GM18499 (cell line): ENCODE measurements around the gene EPB42.
"Not testable (repeated sequence)": the region's sequence is repeated elsewhere in the genome, so short reads cannot be mapped to it uniquely, and the experiment has no call there.

Experiments used
- ATAC-seq: cut with Tn5 transposase; IDR thresholded peaks from one replicate; pipeline ENCODE4 v1.9.1; 2021; ENCODE audit warnings: moderate number of reproducible peaks; ENCODE audit not compliant: insufficient read depth, unreplicated experiment

Gene EPB42

DNA sequence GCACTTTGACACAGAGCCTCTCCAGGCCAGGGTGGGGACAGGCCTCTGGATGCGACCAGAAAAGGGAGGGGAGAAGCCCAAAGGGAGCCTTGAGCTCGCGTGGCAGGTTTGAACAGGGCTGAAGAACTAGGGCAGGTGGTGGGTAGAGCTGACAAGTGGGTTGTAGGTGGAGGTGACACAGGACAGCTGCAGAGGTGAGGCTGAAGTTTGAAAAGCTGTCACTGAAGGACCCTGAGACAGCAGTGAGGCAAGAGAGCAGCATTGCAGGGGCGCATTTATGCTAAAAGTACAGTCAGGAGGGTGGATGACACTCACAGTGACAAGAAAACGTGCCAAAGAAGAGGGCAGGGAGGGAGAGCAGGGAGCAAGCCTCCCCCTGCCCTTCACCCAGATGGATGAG is 21.8 kb upstream of the EPB42 start:
- no peak for ATAC-seq

DNA sequence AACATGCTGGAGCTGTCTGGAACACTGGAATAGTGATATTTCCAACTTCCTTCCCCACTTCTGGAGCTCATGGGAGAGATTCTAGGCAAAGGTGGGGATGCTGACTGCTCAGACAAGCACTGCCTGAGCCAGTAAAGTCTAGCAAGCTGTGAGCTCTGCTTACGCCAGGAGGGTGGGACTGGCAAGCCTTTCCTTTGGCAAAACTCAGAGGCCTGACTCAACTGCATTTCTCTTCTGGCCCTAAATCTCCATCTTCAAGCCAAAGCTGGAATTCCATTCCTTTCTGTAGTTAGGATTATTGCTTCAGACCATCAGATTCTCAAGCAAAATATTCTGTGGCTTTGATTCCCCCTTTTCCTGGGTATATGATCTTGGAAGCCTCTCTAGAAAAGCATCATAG is 20.3 kb upstream of the EPB42 start:
- no peak for ATAC-seq

DNA sequence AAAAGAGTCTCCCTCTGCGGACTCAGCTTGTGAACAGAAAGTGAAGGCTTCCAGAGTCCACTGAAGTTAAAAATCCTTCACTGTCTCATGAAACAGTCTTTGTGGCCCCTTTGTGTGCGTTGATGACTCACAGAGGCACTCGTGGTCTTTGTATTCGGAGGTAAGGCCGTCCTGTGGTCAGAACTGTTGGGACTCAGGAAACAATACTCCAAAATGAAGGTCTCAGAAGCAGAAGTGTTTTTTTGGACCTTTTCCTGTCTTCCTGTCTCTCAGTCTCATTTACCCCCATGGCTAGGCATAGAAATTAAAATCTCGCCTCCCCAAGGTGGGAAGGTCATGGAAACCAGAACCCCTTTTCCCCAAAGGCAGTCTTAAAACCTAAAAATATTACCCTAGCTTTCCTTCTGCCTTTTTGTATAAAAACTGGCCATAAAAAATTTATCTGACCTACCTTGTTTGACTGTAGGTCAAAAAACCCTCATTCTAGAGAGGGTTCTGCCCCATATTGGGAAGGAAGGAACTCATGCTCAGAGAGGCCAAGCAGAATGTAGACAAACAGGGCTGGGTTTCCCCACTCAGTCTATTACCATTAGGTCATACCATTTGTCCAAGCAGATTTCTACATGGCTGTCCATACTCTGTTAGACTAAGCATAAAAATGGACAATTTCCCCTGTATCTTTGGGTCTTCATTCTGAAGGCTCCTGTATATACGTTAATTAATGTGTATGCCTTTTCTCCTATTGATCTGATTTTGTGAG is 19.1 kb upstream of the EPB42 start:
- no peak for ATAC-seq

DNA sequence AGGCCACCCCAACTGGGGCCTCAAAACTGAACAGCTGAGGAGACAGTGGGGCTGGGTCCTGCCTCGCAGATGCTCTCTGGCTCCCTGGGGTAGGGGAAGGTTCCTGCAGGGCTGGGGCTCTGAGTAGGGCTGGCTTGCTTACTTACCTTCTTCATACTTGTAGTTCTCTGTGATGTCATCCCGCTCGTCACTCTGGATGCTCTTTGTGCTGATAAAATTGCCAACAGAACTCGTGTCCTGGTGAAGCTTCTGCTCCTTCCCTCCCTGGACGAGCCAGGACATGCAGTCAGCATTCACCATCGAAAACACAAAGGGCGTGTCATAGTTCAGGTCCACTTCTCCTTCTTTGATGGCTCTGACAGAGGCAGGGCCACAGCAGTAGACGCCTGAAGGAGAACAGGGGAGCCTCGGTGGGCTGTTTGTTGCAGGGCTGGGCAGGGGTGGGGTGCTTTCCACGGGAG is 17.9 kb upstream of the EPB42 start:
- ATAC-seq = no peak

DNA sequence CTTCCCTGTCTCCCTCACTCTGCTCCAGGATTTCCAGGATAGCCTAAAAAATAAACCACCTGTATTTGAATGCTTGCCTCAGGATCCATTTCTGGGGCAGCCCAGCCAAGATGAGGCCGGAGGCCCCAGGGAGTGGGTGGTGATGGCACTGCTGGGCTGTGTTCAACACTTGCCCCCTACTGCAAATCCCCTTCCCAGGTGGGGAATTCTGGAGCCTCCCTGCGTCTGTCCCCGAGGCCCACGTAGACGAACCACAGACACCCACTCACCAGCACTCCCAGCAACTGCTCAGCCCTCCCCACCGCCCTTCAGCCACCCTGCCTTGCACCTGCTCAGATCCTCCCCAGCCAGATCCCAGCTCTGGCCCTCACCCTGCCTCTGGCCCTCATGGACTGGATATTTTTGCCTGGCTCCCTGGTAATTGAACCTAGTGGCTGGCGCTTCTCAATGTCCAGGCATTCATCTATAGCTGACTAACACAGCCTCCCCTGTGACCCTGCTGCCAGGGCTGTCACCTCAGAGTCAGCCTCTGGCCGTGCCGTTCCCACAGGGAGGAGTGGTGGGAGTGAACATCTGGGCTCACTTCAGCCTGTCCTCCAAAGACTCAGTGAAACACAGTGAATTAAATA is 17.1 kb upstream of the EPB42 start:
- ATAC-seq = no peak

DNA sequence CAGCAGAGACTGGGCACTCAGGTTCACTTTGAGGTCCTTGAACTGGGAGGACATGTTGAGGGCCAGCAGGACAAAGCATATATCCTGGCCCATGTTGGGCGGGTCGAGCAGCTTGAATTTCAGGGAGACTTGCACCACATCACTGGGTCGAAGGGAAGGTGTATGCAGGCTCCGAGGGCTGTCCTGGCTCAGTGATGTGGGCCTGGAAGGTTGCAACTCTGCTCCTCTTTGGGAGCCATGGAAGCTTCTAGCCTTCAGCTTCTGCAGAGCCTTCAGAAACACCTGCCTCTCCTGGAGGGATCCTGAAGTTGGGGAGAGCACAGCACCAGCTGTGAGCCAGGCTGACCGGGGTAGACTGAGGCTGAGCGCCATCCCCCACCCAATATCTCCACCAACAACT is 14.7 kb upstream of the EPB42 start:
- no peak for ATAC-seq

DNA sequence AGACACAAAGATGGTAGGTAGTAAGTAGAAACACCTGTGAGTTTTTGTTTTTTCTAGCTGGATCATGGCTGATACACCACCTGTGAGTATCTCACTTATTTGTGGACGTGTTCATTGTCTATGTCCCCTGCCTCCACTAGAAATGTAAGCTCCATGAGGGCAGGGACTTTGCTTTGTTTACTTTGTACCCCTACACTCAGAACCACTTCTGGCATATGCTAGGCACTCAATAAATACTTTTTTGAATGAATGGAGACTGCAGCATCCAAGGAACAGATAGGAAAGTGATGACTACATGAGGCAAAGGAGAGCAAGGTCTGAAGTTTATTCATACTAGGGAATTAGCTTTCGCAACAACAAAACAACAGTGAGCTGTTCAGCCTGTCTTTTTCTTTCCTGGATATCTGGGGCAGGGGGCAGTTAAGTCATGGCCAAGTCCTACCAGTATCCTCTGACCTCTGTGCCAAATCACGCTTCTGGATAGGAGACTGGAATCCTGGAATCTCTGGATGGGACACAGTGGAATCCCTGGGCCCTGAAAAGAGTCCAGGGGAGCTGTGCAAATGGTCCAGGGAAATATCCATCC is 11.6 kb upstream of the EPB42 start:
- ATAC-seq = no peak

DNA sequence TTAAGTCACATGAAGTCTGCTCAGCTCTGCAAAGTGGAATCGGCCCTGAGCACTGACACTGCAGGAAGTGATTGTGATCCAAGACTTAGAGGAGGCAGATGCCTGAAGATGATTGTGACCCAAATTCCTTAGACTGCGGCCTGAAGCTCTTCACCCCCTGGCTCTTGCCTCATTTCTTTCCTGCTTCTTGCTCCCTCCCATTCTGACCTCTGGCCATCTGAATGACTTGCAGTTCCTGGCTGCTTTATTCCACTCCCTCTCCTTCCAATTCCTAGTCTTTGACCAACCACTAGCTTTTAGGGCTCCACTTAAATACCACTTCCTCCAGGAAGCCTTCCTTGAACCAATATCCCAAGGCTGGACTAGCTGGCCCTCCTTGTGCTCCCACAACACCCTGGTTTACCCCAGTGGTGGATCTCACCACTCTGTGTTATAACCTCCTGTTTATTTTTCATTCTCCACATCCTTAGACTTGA is 9.9 kb upstream of the EPB42 start:
- no peak for ATAC-seq

DNA sequence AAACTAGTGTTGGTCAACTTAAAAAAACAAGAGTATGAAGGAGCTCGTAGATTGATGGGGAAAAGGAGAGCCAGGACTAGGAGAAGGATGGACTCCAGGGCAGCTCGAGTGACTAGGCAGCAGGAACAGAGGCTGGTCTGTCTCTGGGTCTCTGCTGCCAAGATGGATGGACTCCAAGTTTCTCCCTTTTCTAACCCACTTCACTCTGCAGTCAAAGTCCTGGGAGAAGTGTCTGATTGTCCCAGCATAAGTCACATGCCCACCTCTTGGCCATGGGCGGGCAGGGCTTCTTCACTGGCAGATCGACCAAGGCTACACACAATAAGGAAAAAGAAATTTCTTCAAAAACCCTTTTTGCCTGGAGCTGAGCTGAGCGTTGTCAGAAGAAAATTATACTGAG is 9.2 kb upstream of the EPB42 start:
- ATAC-seq = no peak

DNA sequence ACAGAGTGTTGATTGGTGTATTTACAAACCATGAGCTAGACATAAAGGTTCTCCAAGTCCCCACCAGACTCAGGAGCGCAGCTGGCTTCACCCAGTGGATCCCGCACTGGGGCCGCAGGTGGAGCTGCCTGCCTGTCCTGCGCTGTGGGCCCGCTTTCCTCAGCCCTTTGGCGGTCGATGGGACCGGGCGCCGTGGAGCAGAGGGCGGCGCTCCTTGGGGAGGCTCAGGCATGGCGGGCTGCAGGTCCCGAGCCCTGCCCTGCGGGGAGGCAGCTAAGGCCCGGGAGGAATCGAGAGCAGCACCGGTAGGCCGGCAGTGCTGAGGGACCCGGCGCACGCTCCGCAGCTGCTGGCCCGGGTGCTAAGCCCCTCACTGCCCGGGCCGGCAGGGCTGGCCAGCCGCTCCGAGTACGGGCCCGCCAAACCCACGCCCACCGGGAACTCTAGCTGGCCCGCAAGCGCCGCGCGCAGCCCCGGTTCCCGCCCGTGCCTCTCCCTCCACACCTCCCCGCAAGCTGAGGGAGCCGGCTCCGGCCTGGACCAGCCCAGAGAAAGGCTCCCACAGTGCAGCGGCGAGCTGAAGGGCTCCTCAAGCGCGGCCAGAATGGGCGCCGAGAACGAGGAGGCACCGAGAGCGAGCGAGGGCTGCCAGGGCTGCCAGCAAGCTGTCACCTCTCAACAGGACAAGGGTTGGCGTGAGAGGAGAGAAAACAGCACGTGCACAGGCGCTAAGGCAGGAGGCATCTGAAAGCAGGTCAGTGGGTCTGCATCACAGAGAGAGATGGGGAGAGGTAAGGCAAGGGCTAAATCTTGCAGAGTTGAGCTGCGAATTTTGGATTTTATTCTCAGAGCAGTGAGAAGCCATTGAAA is 5.9 kb upstream of the EPB42 start:
- no peak for ATAC-seq

DNA sequence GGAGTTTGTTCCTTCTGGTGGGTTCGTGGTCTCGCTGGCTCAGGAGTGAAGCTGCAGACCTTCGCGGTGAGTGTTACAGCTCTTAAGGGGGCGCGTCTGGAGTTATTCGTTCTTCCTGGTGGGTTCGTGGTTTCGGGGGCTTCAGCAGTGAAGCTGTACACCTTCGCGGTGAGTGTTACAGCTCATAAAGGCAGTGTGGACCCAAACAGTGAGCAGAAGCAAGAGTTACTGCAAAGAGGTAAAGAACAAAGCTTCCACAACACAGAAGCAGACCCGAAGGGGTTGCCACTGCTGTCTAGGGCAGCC is 5.1 kb upstream of the EPB42 start:
- not testable (repeated sequence) for ATAC-seq

DNA sequence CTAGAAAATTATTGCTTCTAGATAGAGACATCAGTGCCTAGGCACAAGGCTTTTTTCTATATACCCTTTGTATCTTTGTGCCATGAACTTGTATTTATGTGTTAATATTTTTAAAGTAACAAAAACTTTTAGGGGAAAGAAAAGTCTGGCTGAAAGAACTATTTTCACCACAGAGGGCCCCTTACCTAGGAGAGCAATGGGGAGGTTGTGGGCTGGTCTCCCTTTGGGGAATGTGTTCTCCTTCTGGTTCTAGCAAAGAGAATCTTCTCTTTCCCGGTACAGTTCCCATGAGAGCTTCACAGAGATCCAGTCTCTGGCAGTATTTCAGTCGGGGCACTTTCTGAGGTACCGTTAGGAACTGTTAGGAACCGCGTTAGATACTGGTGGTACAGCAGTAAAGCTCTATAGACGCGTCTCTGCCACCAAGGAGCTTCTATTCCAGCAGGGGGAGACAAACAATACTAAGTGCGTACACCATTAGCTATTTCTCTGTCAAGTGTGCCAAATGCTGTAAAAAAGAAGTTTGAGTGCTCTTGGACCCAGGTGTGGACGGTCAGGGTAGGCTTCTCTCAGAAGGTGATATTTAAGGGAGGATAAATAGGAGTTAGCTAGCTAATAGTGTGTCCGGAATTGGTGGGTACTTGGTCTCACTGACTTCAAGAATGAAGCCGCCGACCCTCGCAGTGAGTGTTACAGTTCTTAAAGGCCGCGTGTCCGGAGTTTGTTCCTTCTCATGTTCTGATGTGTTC is 4.6 kb upstream of the EPB42 start:
- no peak for ATAC-seq

DNA sequence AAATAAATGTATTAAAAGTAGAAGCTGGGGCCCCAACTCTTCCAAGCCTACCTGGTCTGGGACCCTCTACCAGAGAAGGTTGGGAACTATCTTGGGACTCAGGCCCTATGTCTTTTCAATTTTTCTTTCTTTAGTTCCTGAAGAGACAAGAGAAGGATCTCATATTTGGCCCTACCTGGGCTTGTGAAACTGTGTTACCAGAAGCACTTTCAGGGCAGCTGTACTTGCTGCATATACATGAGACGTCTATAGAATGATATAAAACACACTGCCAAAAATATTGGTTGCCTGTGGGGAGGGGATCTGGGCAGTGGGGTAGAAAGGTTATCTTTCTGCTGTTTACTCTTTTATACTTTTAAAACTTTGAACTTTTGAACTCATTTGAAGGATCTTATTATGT is 604 bp upstream of the EPB42 start:
- no peak for ATAC-seq

DNA sequence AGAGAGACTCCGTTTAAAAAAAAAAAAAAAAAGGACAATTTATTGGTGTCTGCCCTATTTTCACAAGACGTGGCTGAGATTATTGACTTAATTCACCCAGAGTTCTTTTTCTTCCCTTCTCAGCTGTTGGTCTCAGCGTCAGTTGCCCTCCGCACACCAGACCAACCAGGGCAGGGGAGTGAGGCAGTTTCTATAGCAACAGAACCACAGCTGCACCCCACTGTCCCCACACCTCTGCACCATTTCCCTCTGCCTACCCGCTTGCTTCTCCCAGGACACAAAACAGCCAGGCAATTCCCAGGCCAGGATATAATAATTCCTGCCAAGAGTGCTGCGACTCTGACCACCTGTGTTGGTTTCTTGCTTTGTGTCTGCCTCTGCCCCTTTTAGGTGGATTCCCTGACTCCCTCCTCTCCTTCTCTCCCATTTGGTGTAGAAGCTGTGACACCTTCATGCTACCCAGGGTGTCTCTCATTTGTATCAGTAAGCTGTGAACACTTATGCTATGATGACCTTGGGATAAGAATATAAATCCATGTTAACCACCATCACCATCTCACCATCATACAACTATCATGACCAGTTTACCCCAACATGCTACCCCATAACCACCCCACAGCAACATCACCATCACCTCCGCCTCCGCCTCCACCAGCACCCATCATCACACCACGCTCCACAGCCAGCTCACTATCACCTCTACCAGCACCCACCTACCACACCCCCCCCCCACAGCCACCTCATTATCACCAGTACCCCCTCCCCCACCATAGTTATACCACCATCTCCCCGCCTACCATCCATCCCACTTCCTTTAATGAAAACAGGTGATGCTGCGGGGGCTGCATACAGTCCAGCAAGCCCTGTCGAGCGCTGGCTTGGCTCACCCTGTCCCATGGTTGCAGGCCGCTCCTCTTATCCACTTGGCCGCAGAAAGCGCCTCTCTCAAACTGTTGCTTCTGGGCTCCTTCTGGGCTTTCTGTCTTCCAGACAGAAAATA is 589 bp downstream of the EPB42 start:
- no peak for ATAC-seq

DNA sequence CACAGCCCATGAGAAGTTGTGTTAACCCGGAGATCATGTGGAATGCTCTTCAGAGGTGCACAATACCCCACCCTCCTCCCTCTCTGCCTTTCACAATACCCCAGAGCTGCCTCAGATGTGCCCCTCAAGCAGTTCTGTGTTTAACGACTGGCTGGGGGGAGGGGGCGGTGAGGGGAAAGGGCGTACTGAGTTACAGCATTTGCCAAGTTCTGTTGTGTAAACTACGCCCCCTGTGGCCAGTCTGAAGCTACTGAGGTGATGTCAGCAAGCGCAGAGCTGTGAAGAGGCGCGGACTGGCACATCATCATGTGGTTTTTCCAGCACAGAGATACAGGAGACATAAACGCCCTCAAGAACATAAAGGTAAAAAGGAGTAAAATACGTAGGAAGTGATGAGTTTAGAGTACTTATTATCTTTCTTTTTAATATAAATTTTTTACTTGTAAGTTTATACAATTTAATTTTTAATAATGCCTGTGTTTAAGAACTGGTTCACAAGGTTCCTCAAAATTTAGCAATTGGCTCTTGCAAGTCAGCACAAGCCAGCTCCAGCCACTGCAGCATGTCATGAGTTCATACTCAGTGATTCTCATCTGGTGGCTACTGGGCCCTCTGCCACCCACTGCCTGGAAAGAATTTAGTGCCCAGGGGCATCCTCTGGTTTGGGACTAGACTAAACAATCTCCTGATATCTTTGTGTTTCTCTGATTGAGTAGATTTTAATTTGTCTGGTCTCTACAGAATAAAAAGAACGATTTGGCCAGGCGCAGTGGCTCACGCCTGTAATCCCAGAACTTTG is 1.7 kb downstream of the EPB42 start:
- ATAC-seq = no peak

DNA sequence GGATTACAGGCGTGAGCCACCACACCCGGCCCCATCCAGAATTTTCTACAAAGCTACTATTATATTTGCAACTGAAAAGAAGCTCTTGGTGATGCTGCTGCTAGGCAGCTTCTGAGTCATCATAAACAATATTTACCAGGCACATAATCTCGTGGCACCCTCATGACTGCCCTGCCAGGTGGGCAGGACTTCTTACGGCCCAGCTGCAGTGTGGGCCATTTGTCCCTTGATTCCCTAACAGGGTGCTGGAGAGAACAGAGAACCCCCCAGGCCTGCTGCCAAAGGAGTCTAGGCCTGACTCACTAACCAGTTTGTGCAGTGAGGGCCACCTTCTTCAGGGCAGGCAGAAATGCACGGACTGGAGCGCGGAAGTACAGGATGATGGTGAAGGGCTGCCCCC is 4.9 kb downstream of the EPB42 start:
- no peak for ATAC-seq

DNA sequence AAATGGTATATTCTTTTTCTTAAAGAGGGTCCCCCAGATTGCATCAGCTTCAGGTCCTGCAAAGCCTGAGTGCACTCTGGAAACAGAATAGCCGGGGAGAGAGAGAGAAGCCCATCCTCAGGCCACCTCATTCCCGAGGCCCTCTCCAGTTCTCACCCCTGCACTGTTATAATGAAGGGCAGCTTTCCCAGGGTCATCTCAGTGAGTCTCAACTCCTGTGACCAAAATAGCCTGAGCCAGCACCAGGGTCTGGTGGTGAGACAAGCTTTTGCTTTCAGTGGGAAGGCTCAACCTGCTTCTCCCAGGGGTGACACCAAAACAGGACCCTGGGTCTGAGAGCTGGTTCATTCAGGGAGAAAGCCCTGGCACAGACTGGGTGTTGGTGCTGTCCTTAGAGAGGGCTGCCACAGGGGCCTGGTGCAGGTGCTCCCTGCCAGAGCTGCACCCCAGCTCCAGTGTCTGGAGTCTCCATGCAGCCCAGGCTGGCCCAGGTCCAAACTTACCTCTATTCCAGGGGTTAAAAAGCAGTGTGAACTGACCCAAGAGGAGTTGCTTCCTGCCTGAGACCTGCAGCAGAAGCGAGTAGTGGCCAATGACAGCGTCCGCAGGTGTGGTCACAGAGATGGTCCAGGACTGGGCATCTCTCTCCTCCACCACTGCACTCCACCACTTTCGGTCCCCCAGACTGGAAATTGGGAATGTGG is 6.1 kb downstream of the EPB42 start:
- no peak for ATAC-seq

DNA sequence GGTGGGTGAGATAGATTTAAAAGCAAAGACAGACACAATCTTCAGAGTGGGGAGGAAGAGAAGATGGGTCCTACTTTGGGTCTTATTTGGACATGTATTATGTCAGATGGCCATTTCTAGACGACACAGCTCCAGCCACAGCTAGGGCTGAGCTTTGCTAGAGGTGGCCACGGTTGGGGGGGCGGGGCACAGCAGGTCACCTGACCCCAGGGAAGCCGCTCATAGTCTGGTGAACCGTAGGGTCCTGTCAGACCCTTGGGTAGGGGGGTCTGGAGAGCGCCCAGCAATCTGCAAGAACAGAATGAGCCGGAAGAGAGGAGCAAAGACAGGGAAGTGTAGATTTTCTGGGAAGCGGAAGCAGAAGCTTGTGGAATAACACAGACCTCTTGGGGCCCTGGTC is 6.6 kb downstream of the EPB42 start:
- no peak for ATAC-seq
